Ovary (tissue), 9 donors: Measurements from ENCODE around the gene STMN3. TPM values are rescaled to one million over a fixed set of nuclear protein-coding genes. Genes with fewer than 3 reads are reported as not detected.

Experiments
- DNase-seq, 5 donors: peaks; one replicate each; pipeline ENCODE4 v3.0.0-alpha.2; 2019 to 2020
- H3K27ac ChIP-seq, 2 donors: fragments of 200-600 bp; one replicate each; pipeline versions ENCODE4 v1.5.1 to v1.8.0; 2019 to 2022
- H3K27me3 ChIP-seq: fragments of 200-600 bp; one replicate; pipeline ENCODE4 v1.8.0; 2022
- H3K36me3 ChIP-seq: fragments of 200-600 bp; sonication (generic); one replicate; pipeline ENCODE4 v1.5.1; 2019
- H3K4me1 ChIP-seq: one replicate; pipeline ENCODE4 v1.8.1; 2013; ENCODE audit warnings: mild to moderate bottlenecking, moderate library complexity; ENCODE audit not compliant: insufficient read depth
- H3K4me3 ChIP-seq: fragments of 200-600 bp; sonication (generic); one replicate; pipeline ENCODE4 v1.5.1; 2017
- H3K9me3 ChIP-seq, 2 donors: fragments of 200-600 bp in 1 of 2; sonication (generic) in 1 of 2; one replicate each; pipeline versions ENCODE4 v1.5.1 to v1.8.1; 2013 to 2019; ENCODE audit warnings: mild to moderate bottlenecking in 1 of 2, moderate library complexity in 1 of 2
- EP300 ChIP-seq: sonication (generic); formaldehyde crosslinking; IDR thresholded peaks from one replicate; pipeline ENCODE4 v1.6.1; 2017; ENCODE audit warnings: antibody characterized with exemption
- POLR2A ChIP-seq: fragments of 450-650 bp; IDR thresholded peaks from one replicate; pipeline ENCODE4 v1.6.1; 2017; ENCODE audit warnings: antibody characterized with exemption, mild to moderate bottlenecking, moderate library complexity
- WGBS, 3 donors: extraction: QIAGEN DNeasy Blood & Tissue Kit in 1 of 3; methylation state at CpG; one replicate each; pipeline versions ENCODE4 v1.1.5 to v1.1.7; 2013 to 2017; 5-methylcytosine and 5-hydroxymethylcytosine counted together
- intact Hi-C, 4 donors: fragments of 100-400 bp; cut with DNase I; formaldehyde crosslinking; loops; one replicate each; pipeline versions ENCODE4 v1.11.0 to v1.15.1; 2022 to 2023
- polyA plus RNA-seq, 2 donors: library from polyadenylated mRNA; stranded (reverse); fragments of 200-250 nt in 1 of 2; fragments of 350-450 nt in 1 of 2; fragmentation: Illumina TruSeq in 1 of 2; extraction: RNeasy Lipid Tissue Mini Kit (QIAGEN cat#74804) in 1 of 2; gene quantifications; one replicate each; pipeline ENCODE4 v1.2.3, GENCODE V29; 2013 to 2014
- total RNA-seq, 7 donors: library from RNA; depleted of rRNA in 2 of 7; stranded (reverse); fragments of >200 nt in 2 of 7; fragmentation: NEBNext Ultra II Directional in 3 of 7; extraction: Animal tissue kit (Norgen Biotek cat#: 25700) in 3 of 7; gene quantifications; one replicate each; pipeline versions ENCODE4 v1.1.0 to v1.2.4, GENCODE V29; 2016 to 2023
- TF ChIP-seq, protein P1 (sequence below), 3 donors: fragments of 450-650 bp in 2 of 3; fragments of 200-600 bp in 1 of 3; IDR thresholded peaks; one replicate each; pipeline versions ENCODE4 v1.5.1 to v1.8.0; 2016 to 2022; ENCODE audit warnings: antibody characterized with exemption in 3 of 3, mild to moderate bottlenecking in 1 of 3
- donor health status: DM: no; HTN: no; CAD: no; lungs with moderate emphysema.
- donor health status: DM: no; HTN: no; CAD: no.
- donor health status: Bipolar disorder and iron deficiency.
- donor health status: DM: yes; HTN: yes; CAD: no.
- donor health status: DM: no; HTN: no; CAD: no.
- donor health status: DM: yes; HTN: yes; CAD: no.

The STMN3 gene
- total and polyA plus RNA-seq, 9 donors: 7.4 to 91.1 (median 58.7) TPM

DNA sequence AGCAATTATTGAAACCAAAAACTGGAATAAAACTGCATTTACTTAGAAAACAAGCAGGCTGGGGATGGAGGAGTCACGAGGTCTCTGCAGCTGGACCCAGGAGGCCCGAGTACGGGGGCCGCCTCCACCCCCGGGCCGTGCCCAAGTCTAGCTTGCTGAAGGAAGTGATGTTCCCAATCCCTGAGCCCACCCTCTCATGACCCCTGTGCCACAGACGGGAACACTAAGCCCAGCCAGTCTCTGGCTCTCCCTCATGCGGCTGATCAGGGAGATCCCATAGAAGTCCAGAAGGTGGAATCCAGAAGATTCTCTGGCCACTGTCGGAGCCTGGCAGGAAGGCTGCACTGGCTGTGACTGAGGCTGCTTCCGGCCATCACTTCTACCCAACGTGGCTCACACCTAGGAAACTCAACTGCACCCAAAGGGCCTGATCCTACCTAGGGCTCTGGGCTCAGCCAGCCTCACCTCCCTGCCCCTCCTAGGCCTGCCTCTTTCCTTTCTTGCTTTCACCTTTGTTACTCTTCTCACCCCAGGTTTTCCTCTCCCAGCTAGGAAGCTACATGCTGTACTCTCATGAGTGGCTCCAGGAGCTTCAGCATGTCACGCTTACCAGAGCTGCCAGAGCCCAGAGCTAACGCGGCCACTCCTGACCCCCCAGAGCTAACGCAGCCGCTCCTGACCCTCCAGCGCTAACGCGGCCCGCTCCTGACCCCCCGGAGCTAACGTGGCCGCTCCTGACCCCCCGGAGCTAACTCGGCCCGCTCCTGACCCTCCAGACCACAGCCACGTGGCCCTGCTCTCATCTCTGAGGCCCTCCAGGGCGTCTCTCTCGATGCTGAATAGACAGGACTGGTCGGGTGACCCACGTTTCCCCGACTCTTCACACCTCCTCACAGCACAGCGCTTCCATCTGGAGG lies 54.5 kb downstream of the STMN3 start:
- intact Hi-C loops: no loop called here

DNA sequence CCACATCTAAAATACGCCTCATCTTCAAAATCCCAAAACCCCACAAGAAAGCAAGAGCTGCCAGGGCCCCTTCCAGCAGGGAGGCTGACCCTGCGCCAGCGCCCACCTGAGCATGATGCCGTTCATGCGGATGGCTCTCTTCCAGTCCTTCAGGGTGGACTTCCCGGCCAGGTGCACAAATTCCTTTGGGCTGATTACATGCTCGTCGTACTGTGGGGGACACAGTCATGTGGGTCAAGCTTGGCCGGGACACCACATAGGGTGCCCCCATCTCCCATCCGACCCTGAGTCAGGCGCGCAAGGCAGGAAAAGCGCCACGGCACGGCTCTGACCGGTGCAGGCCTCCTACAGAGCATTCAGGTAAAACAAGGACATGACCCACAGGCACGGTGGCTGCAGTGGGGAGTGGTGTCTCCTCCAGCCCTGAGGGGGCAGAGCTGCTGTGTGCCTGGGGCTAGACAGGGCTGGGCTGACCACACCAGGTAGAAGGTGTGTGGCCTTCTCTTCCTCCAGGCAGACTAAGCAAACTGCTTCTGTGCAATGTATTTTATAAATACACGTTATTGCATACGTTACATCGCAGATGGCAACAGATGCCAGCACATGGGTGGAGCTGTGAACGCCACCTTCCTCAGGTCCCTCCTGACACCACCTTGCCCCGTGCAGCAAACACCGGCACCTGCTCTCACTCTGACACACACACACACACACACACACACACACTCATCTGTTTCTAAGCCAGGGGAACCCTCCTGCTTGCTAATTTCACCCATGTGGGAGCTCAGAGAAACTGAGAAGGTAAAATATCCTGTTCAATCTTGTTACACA lies 55.4 kb downstream of the STMN3 start:
- no peak overlapping the region for H3K27ac ChIP-seq

More for the DNA sequence above, 54.5 kb downstream of the STMN3 start:
- no peaks in the 10 kb centered on the region for H3K9me3 ChIP-seq
- TF ChIP-seq, protein P1, sequence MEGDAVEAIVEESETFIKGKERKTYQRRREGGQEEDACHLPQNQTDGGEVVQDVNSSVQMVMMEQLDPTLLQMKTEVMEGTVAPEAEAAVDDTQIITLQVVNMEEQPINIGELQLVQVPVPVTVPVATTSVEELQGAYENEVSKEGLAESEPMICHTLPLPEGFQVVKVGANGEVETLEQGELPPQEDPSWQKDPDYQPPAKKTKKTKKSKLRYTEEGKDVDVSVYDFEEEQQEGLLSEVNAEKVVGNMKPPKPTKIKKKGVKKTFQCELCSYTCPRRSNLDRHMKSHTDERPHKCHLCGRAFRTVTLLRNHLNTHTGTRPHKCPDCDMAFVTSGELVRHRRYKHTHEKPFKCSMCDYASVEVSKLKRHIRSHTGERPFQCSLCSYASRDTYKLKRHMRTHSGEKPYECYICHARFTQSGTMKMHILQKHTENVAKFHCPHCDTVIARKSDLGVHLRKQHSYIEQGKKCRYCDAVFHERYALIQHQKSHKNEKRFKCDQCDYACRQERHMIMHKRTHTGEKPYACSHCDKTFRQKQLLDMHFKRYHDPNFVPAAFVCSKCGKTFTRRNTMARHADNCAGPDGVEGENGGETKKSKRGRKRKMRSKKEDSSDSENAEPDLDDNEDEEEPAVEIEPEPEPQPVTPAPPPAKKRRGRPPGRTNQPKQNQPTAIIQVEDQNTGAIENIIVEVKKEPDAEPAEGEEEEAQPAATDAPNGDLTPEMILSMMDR (IDR thresholded peaks at IDR 0.05): no peak
- TF ChIP-seq POLR2A (no peak), EP300 (no peak)
- H3K27me3 ChIP-seq: no peaks in the 10 kb centered on the region
- H3K27ac ChIP-seq: no peak overlapping the region
- H3K36me3 ChIP-seq: no peaks in the 10 kb centered on the region
- no peak overlapping the region for H3K4me3 ChIP-seq
- no peak for DNase-seq
- 82 to 88% (median 85%) methylated on average over 33 of the region's 33 CpGs for WGBS, 3 donors
- H3K4me1 ChIP-seq: no peaks in the 10 kb centered on the region

DNA sequence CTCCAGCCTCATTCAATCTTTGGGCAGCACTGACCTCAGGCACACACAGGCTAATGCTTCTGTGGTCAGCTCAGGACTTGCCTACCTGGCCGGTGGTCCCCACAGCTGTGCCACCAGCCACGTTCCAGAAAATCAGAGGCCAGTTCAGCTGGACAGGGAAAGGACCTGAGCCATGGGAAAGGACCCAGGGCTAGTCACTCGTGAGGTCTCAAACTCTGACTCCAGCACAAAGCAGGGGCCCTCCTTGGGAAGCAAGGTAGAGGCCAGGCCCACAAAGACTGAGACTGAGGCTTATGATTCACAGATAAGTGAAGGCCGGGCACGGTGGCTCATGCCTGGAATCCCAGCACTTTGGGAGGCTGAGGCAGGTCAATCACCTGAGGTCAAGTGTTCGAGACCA lies 56.8 kb downstream of the STMN3 start:
- TF ChIP-seq, protein P1 (IDR thresholded peaks at IDR 0.05): no peak
- TF ChIP-seq POLR2A (no peak), EP300 (no peak)
- 89 to 92% (median 90%) methylated on average over 6 of the region's 6 CpGs for WGBS, 3 donors
- no peak overlapping the region for H3K27ac ChIP-seq

More for the DNA sequence above, 55.4 kb downstream of the STMN3 start:
- Histone ChIP-seq H3K4me1 (no peaks in the 10 kb centered on the region), H3K4me3 (no peak overlapping the region), H3K27me3 (no peaks in the 10 kb centered on the region), H3K36me3 (no peaks in the 10 kb centered on the region), H3K9me3 (no peaks in the 10 kb centered on the region)
- intact Hi-C loops: no loop called here
- TF ChIP-seq, protein P1 (IDR thresholded peaks at IDR 0.05): no peak
- no peak for TF ChIP-seq EP300
- no peak for TF ChIP-seq POLR2A
- no peak for DNase-seq
- 83 to 88% (median 84%) methylated on average over 23 of the region's 23 CpGs for WGBS, 3 donors

DNA sequence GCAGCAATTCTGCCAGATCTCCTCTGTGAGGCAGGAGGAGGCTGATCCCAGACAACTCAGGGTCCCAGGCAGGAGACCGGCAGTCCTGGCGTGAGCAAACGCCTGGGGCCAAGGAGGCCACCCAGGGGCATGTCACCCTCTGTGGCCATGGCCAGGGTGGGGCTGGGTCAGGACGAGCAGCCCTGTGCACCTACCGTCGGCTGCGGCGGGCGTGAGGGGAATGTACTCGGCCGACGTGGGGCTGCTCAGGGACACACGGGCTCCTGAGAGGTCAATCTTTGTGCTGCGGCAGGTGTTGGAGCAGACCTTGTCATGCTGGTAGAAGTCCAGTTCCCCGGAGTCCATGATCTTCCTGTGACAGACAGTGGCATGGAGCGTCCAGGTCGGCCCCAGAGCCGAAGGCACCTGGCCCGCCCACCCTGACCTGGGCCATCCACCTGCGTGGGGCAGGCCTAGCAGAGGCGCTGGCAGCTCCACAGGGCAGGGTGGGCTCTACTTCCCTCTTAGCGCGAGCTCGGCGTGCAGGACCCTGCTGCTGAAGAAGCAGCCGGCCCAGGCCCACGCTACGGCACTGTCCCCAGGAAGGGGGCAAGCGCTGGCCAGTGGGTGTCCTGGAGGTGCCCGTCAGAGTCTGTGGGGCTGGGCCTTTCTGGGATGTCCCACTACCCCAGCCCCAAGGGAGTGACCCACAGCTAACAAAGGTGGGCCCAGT lies 57.7 kb downstream of the STMN3 start:
- DNase-seq: no peak
- Histone ChIP-seq H3K27me3 (no peaks in the 10 kb centered on the region), H3K27ac (no peak overlapping the region), H3K36me3 (no peaks in the 10 kb centered on the region), H3K9me3 (no peaks in the 10 kb centered on the region), H3K4me3 (no peak overlapping the region), H3K4me1 (no peaks in the 10 kb centered on the region)
- no peak for TF ChIP-seq POLR2A
- TF ChIP-seq EP300: no peak
- WGBS, 3 donors: 90 to 93% (median 93%) methylated on average over 30 of the region's 30 CpGs
- intact Hi-C loops: no loop called here

More for the DNA sequence above, 56.8 kb downstream of the STMN3 start:
- no peaks in the 10 kb centered on the region for H3K9me3 ChIP-seq
- no peaks in the 10 kb centered on the region for H3K27me3 ChIP-seq
- H3K36me3 ChIP-seq: no peaks in the 10 kb centered on the region
- no peaks in the 10 kb centered on the region for H3K4me1 ChIP-seq
- H3K4me3 ChIP-seq: no peak overlapping the region
- intact Hi-C loops: no loop called here
- no peak for DNase-seq
